Measurements from ENCODE around the gene WDR81. TPM values are rescaled to one million over a fixed set of nuclear protein-coding genes. Genes with fewer than 3 reads are reported as not detected.

Gene WDR81
- total RNA-seq, 2 experiments from 2014 or later: 19.1 to 24.4 TPM

DNA sequence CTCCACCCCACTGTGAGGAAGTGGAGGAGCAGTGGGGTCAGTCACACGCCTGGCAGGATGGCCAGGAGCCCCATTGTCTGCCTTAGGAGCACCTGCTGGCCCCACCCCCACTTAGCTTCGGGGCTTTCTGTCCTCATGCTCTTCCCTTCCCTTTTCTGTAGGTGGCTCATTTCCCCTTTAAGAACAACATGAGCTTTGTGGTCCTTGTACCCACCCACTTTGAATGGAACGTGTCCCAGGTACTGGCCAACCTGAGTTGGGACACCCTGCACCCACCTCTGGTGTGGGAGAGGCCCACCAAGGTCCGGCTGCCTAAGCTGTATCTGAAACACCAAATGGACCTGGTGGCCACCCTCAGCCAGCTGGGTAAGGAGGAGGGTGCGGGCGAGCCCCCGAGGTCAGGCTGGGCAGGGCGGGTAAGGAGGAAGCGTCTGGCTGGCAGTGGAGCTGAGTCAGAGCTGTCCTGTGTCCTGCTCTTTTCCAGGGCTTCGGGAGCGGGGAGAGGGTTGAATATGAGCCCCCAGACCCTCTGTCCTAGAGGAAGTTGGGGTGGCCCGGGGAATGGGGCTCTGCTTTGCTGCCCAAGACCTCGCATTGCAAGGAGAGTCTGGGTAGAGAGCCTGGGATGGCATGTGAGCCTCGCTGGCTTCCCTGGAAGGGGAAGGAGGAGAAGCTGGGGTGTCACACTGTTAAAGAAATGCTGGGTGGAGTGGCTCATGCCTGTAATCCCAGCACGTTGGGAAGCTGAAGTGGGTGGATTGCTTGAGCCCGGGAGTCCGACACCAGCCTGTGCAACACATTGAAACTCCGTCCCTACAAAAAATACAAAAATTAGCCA, 28.1 kb downstream of the WDR81 start:
- no peaks in the 10 kb centered on the region for H3K9me2 ChIP-seq (ENCODE audit: insufficient read depth, low read length)
- no peak for TF ChIP-seq EZH2phosphoT487 (IDR thresholded peaks at IDR 0.05; ENCODE audit: borderline replicate concordance, low read depth, low read length)
- TF ChIP-seq, protein P1, sequence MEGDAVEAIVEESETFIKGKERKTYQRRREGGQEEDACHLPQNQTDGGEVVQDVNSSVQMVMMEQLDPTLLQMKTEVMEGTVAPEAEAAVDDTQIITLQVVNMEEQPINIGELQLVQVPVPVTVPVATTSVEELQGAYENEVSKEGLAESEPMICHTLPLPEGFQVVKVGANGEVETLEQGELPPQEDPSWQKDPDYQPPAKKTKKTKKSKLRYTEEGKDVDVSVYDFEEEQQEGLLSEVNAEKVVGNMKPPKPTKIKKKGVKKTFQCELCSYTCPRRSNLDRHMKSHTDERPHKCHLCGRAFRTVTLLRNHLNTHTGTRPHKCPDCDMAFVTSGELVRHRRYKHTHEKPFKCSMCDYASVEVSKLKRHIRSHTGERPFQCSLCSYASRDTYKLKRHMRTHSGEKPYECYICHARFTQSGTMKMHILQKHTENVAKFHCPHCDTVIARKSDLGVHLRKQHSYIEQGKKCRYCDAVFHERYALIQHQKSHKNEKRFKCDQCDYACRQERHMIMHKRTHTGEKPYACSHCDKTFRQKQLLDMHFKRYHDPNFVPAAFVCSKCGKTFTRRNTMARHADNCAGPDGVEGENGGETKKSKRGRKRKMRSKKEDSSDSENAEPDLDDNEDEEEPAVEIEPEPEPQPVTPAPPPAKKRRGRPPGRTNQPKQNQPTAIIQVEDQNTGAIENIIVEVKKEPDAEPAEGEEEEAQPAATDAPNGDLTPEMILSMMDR (conservative IDR thresholded peaks at IDR 0.05; ENCODE audit: low read length): no peak
- H3K27ac ChIP-seq (ENCODE audit: low read depth, low read length, poor library complexity, severe bottlenecking): no peak overlapping the region
- intact Hi-C loops (cut with micrococcal nuclease; ENCODE audit: unreplicated experiment): no loop called here
- peak; percentile 17 for DNase-seq (ENCODE audit: low spot score)
- H3K36me3 ChIP-seq (ENCODE audit: insufficient read depth, low read length): no peaks in the 10 kb centered on the region
- H4K20me1 ChIP-seq (ENCODE audit: insufficient read depth, low read length): no peaks in the 10 kb centered on the region
- H2AFZ ChIP-seq (ENCODE audit: low read length): no peak overlapping the region
- H3K9me3 ChIP-seq (ENCODE audit: low read length): no peaks in the 10 kb centered on the region
- BruUV-seq (replicated peaks): no TSS peak
- no peaks in the 10 kb centered on the region for H3K4me1 ChIP-seq (ENCODE audit: insufficient read depth, low read length, poor library complexity, severe bottlenecking)
- CTCF ChIA-PET (ENCODE audit: unreplicated experiment): interaction anchor here (0.6 kb wide), 1 partner anchor 178 kb away, joined by 7 read pairs; no protein-coding TSS in a partner anchor
- H3K4me3 ChIP-seq (ENCODE audit: low read depth, low read length, poor library complexity, severe bottlenecking): no peak overlapping the region
- no peak overlapping the region for H3K4me2 ChIP-seq (ENCODE audit: low read length)
- POLR2A ChIA-PET: interaction anchor here (1.0 kb wide), 1 partner anchor 21 kb away, joined by 3 read pairs; no protein-coding TSS in a partner anchor
- no peaks in the 10 kb centered on the region for H3K79me2 ChIP-seq (ENCODE audit: insufficient read depth, low read depth, low read length)

DNA sequence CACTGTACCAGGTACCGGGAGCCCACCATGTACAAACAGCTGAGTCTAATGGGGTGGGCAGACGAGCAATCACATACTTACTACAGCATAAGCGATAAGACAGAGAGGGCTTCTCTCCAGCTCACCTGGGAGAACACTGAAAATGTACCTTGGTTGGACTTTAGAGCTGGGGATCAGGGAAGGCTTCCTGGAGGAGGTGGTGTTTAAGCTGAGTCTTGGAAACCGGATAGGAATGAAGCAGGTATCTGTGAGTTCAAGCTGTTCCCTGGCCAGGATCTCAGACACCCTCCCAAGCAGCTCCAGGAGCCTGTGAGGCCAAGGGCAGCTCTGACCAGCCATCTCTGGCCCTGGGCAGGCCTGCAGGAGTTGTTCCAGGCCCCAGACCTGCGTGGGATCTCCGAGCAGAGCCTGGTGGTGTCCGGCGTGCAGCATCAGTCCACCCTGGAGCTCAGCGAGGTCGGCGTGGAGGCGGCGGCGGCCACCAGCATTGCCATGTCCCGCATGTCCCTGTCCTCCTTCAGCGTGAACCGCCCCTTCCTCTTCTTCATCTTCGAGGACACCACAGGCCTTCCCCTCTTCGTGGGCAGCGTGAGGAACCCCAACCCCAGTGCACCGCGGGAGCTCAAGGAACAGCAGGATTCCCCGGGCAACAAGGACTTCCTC, 29.4 kb downstream of the WDR81 start:
- Histone ChIP-seq H3K79me2 (ENCODE audit: insufficient read depth, low read depth, low read length) (no peaks in the 10 kb centered on the region), H3K36me3 (ENCODE audit: insufficient read depth, low read length) (no peaks in the 10 kb centered on the region), H3K4me2 (ENCODE audit: low read length) (no peak overlapping the region), H3K4me3 (ENCODE audit: low read depth, low read length, poor library complexity, severe bottlenecking) (no peak overlapping the region), H3K9me2 (ENCODE audit: insufficient read depth, low read length) (no peaks in the 10 kb centered on the region), H2AFZ (ENCODE audit: low read length) (no peak overlapping the region), H3K9me3 (ENCODE audit: low read length) (no peaks in the 10 kb centered on the region), H4K20me1 (ENCODE audit: insufficient read depth, low read length) (no peaks in the 10 kb centered on the region), H3K4me1 (ENCODE audit: insufficient read depth, low read length, poor library complexity, severe bottlenecking) (no peaks in the 10 kb centered on the region), H3K27ac (ENCODE audit: low read depth, low read length, poor library complexity, severe bottlenecking) (no peak overlapping the region)
- no peak for DNase-seq (ENCODE audit: low spot score)
- ChIA-PET POLR2A (no interaction called here), CTCF (ENCODE audit: unreplicated experiment) (interaction anchor here (1.2 kb wide), 1 partner anchor 12 kb away, joined by 4 read pairs; no protein-coding TSS in a partner anchor)
- intact Hi-C loops (cut with micrococcal nuclease; ENCODE audit: unreplicated experiment): no loop called here
- no TSS peak for BruUV-seq (replicated peaks)
- TF ChIP-seq, protein P1 (conservative IDR thresholded peaks at IDR 0.05; ENCODE audit: low read length): no peak
- no peak for TF ChIP-seq EZH2phosphoT487 (IDR thresholded peaks at IDR 0.05; ENCODE audit: borderline replicate concordance, low read depth, low read length)

All from OCI-LY7 (cell line).